ENCODE data around the gene MAN1A2.

GRCh38 chr1:117335376-117336086, 31.7 kb upstream of the MAN1A2 start:
- TF ChIP-seq EZH2 (IDR thresholded peaks at IDR 0.05; ENCODE audit: borderline replicate concordance, low read depth, low read length, severe bottlenecking) (no peak), CTCF (IDR thresholded peaks at IDR 0.05; ENCODE audit: borderline replicate concordance, extremely low read depth, low read length, poor library complexity, severe bottlenecking) (no peak)

Data from DND-41 (cell line).